Right ventricle myocardium inferior (tissue), 1 donor: ENCODE data around the gene MYO5B. TPM values are rescaled to one million over a fixed set of nuclear protein-coding genes. Genes with fewer than 3 reads are reported as not detected.

Experiments
- ATAC-seq: fragments of 200-7000 bp; cut with Tn5 transposase; one replicate; pipeline ENCODE4 v1.9.1; 2020; ENCODE audit warnings: mild to moderate bottlenecking, moderate library complexity
- DNase-seq: peaks from one replicate; pipeline ENCODE4 v3.0.0; 2021; ENCODE audit errors: missing footprints
- intact Hi-C: fragments of 100-400 bp; cut with DNase I; formaldehyde crosslinking; loops from one replicate; pipeline ENCODE4 v1.11.0; 2022
- total RNA-seq: library from RNA; stranded (reverse); fragmentation: NEBNext Ultra II Directional; extraction: Animal tissue kit (Norgen Biotek cat#: 25700); gene quantifications from one replicate; pipeline ENCODE4 v1.2.1, GENCODE V29; 2021
- donor health status: DM: no; HTN: yes; CAD: no; lungs with severe emphysema.

Gene MYO5B
- total RNA-seq, 1 donor from 2014 or later = 0.89 TPM

- DNase-seq = no peak
- intact Hi-C loops = no loop called here
- no peak for ATAC-seq
Measured at GRCh38 chr18:50008306-50008705, 186.6 kb downstream of the MYO5B start.

GRCh38 chr18:50006470-50007046, 188.4 kb downstream of the MYO5B start:
- no peak for DNase-seq
- intact Hi-C loops = no loop called here
- no peak for ATAC-seq

GRCh38 chr18:50004013-50004412, 190.9 kb downstream of the MYO5B start:
- intact Hi-C loops = no loop called here
- ATAC-seq = no peak
- DNase-seq = no peak

GRCh38 chr18:50002781-50003180, 192.2 kb downstream of the MYO5B start:
- DNase-seq = no peak
- no peak for ATAC-seq
- intact Hi-C loops = no loop called here

- intact Hi-C loops = no loop called here
- DNase-seq (no peak), ATAC-seq (no peak)
Measured at GRCh38 chr18:50000227-50000626, 194.7 kb downstream of the MYO5B start.

GRCh38 chr18:49999128-49999527, 195.8 kb downstream of the MYO5B start:
- DNase-seq = no peak
- intact Hi-C loops = no loop called here
- ATAC-seq = no peak

- DNase-seq (no peak), ATAC-seq (peak; percentile 8)
- intact Hi-C loops = no loop called here
Measured at GRCh38 chr18:49997558-49997957, 197.4 kb downstream of the MYO5B start.

- DNase-seq (no peak), ATAC-seq (no peak)
- intact Hi-C loops = no loop called here
Measured at GRCh38 chr18:49994410-49994809, 200.5 kb downstream of the MYO5B start.

GRCh38 chr18:49993299-49993698, 201.6 kb downstream of the MYO5B start:
- ATAC-seq = no peak
- intact Hi-C loops = no loop called here
- no peak for DNase-seq

GRCh38 chr18:49988733-49989132, 206.2 kb downstream of the MYO5B start:
- DNase-seq = no peak
- ATAC-seq = peak; percentile 63
- intact Hi-C loops = no loop called here

GRCh38 chr18:49988101-49988500, 206.8 kb downstream of the MYO5B start:
- no peak for DNase-seq
- peak; percentile 36 for ATAC-seq
- intact Hi-C loops = no loop called here

- DNase-seq (no peak), ATAC-seq (no peak)
- intact Hi-C loops = no loop called here
Measured at GRCh38 chr18:49985236-49985635, 209.7 kb downstream of the MYO5B start.

GRCh38 chr18:49980896-49981295, 214.1 kb downstream of the MYO5B start:
- intact Hi-C loops = no loop called here
- ATAC-seq (no peak), DNase-seq (no peak)

GRCh38 chr18:49976795-49977560, 218.0 kb downstream of the MYO5B start:
- intact Hi-C loops = no loop called here
- ATAC-seq (no peak), DNase-seq (no peak)

- intact Hi-C loops = no loop called here
- no peak for DNase-seq
- ATAC-seq = no peak
Measured at GRCh38 chr18:49976001-49976400, 218.9 kb downstream of the MYO5B start.

GRCh38 chr18:49974079-49974478, 220.9 kb downstream of the MYO5B start:
- ATAC-seq (no peak), DNase-seq (no peak)
- intact Hi-C loops = no loop called here

- DNase-seq = no peak
- intact Hi-C loops = no loop called here
- ATAC-seq = no peak
Measured at GRCh38 chr18:49973592-49973991, 221.4 kb downstream of the MYO5B start.

- DNase-seq (no peak), ATAC-seq (no peak)
- intact Hi-C loops = no loop called here
Measured at GRCh38 chr18:49972535-49972934, 222.4 kb downstream of the MYO5B start.

GRCh38 chr18:49971462-49971861, 223.5 kb downstream of the MYO5B start:
- intact Hi-C loops = no loop called here
- ATAC-seq (no peak), DNase-seq (no peak)

GRCh38 chr18:49970319-49970718, 224.6 kb downstream of the MYO5B start:
- DNase-seq (no peak), ATAC-seq (no peak)
- intact Hi-C loops = no loop called here
